ENCODE measurements around the gene STXBP5.

Gene STXBP5

DNA sequence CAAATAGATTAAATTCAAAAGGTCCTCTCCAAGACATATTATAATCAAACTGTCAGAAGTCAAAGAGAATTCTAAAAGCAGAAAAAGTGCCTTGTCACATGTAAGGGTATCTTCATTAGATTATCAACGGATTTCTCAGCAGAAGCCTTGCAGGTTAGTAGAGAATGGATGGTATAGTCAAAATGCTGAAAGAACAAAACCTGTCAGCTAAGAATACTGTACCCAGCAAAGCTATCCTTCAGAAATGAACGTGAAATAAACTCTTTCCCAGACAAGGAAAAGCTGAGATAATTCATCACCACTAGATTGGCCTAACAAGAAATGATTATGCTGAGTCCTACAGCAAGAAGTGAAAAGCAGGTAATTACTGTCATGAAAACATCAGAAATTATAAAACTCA, 92.9 kb downstream of the STXBP5 start:
- Histone ChIP-seq H3K9me3 (ENCODE audit: insufficient read depth, low read depth, low read length) (peaks cover 8% of the 10 kb centered on the region), H3K79me2 (ENCODE audit: control insufficient read depth, insufficient read depth, low read length, poor library complexity) (no peaks in the 10 kb centered on the region), H3K4ac (ENCODE audit: low read depth, low read length) (no peak overlapping the region), H3K9ac (ENCODE audit: low read length) (no peak overlapping the region), H3K14ac (ENCODE audit: low read length) (no peak overlapping the region), H4K8ac (ENCODE audit: low read depth, low read length) (no peak overlapping the region), H3K4me3 (ENCODE audit: low read depth, low read length) (no peak overlapping the region), H2BK12ac (ENCODE audit: low read length) (no peak overlapping the region), H4K91ac (ENCODE audit: low read depth, low read length) (no peak overlapping the region), H3K79me1 (ENCODE audit: low read length) (no peaks in the 10 kb centered on the region), H2BK120ac (ENCODE audit: insufficient read depth, low read length, poor library complexity) (no peak overlapping the region), H3K23ac (ENCODE audit: low read length) (no peak overlapping the region), H3K4me2 (ENCODE audit: low read length) (no peak overlapping the region), H3K4me1 (ENCODE audit: control insufficient read depth in 1 of 2, insufficient read depth in 2 of 2, low read length in 2 of 2) (no peaks in the 10 kb centered on the region), H2AFZ (ENCODE audit: insufficient read depth, low read length, poor library complexity) (no peak overlapping the region), H3K36me3 (ENCODE audit: control insufficient read depth in 1 of 2, insufficient read depth in 2 of 2, low read length in 2 of 2) (peaks cover 11 to 13% of the 10 kb centered on the region in 2 experiments), H3K27ac (ENCODE audit: low read depth, low read length) (no peak overlapping the region), H3K18ac (ENCODE audit: low read length) (no peak overlapping the region), H2AK5ac (ENCODE audit: low read length) (no peak overlapping the region), H2BK5ac (ENCODE audit: low read depth, low read length, poor library complexity) (no peak overlapping the region), H3K27me3 (ENCODE audit: insufficient read depth, low read length) (no peaks in the 10 kb centered on the region), H4K12ac (ENCODE audit: low read depth, low read length) (no peak overlapping the region)
- no CpG with 5 or more reads among the region's 2 CpGs for WGBS (ENCODE audit: extremely low coverage, insufficient coverage, insufficient read length)
- DNase-seq: no peak

DNA sequence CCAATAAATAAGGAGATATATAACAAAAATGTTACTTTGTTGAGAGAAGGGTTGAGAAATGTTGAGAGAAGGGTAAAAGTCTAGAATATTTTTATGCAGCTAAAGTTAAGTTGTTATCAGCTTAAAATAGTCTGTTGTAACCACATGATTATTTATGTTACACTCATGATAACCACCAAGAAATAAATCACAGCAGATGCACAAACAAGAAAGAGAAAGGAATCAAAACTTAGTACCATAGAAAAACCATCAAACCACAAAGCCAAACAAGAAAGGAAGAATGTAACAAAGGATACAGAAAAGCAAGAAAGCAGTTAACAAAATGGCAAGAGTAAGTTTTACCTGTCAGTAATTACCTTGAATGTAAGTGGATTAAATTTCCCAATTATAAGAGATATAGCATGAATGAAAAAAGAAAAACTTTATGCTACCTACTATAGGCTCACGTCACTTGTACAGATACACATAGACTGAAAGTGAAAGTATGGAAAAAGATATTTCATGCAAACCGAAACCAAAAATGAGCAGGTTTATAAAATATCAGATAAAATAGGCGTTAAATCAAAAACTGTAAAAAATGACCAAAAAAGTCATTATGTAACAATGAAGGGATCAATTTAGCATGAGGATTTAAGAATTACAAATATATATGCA, 93.6 kb downstream of the STXBP5 start:
- DNase-seq: no peak
- Histone ChIP-seq H3K4me3 (ENCODE audit: low read depth, low read length) (no peak overlapping the region), H3K4ac (ENCODE audit: low read depth, low read length) (no peak overlapping the region), H2AFZ (ENCODE audit: insufficient read depth, low read length, poor library complexity) (no peak overlapping the region), H3K27ac (ENCODE audit: low read depth, low read length) (no peak overlapping the region), H3K23ac (ENCODE audit: low read length) (no peak overlapping the region), H4K8ac (ENCODE audit: low read depth, low read length) (no peak overlapping the region), H3K36me3 (ENCODE audit: control insufficient read depth in 1 of 2, insufficient read depth in 2 of 2, low read length in 2 of 2) (peaks cover 11 to 14% of the 10 kb centered on the region in 2 experiments), H2BK5ac (ENCODE audit: low read depth, low read length, poor library complexity) (no peak overlapping the region), H3K27me3 (ENCODE audit: insufficient read depth, low read length) (no peaks in the 10 kb centered on the region), H2AK5ac (ENCODE audit: low read length) (no peak overlapping the region), H3K79me2 (ENCODE audit: control insufficient read depth, insufficient read depth, low read length, poor library complexity) (no peaks in the 10 kb centered on the region), H4K12ac (ENCODE audit: low read depth, low read length) (no peak overlapping the region), H3K9ac (ENCODE audit: low read length) (no peak overlapping the region), H3K79me1 (ENCODE audit: low read length) (no peaks in the 10 kb centered on the region), H3K4me2 (ENCODE audit: low read length) (no peak overlapping the region), H2BK12ac (ENCODE audit: low read length) (no peak overlapping the region), H2BK120ac (ENCODE audit: insufficient read depth, low read length, poor library complexity) (no peak overlapping the region), H4K91ac (ENCODE audit: low read depth, low read length) (no peak overlapping the region), H3K18ac (ENCODE audit: low read length) (no peak overlapping the region), H3K9me3 (ENCODE audit: insufficient read depth, low read depth, low read length) (peaks cover 8% of the 10 kb centered on the region), H3K14ac (ENCODE audit: low read length) (no peak overlapping the region), H3K4me1 (ENCODE audit: control insufficient read depth in 1 of 2, insufficient read depth in 2 of 2, low read length in 2 of 2) (no peaks in the 10 kb centered on the region)
- no CpG with 5 or more reads among the region's 3 CpGs for WGBS (ENCODE audit: extremely low coverage, insufficient coverage, insufficient read length)

DNA sequence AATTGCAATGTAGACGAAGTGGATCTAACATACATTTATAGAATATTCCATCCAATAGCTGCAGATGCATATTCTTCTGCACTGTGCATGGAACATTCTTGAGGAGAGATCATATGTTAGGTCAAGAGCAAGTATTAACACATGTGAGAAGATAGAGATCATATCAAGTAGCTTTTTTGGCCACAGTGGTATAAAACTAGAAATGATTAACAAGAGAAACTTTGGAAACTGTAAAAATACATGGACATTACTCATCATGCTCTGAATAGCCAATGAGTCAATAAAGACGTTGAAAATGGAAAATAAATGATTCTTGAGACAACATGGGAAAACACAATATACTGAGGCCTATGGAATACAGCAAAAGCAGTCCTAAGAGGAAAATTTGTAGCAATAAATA, 94.2 kb downstream of the STXBP5 start:
- no peaks in the 10 kb centered on the region for H3K79me1 ChIP-seq (ENCODE audit: low read length)
- no peak overlapping the region for H2AK5ac ChIP-seq (ENCODE audit: low read length)
- peaks cover 8% of the 10 kb centered on the region for H3K9me3 ChIP-seq (ENCODE audit: insufficient read depth, low read depth, low read length)
- no peak overlapping the region for H2BK12ac ChIP-seq (ENCODE audit: low read length)
- no peaks in the 10 kb centered on the region for H3K4me1 ChIP-seq (ENCODE audit: control insufficient read depth in 1 of 2, insufficient read depth in 2 of 2, low read length in 2 of 2)
- H4K12ac ChIP-seq (ENCODE audit: low read depth, low read length): no peak overlapping the region
- no peaks in the 10 kb centered on the region for H3K79me2 ChIP-seq (ENCODE audit: control insufficient read depth, insufficient read depth, low read length, poor library complexity)
- no peak overlapping the region for H4K91ac ChIP-seq (ENCODE audit: low read depth, low read length)
- H3K4ac ChIP-seq (ENCODE audit: low read depth, low read length): no peak overlapping the region
- no peak overlapping the region for H2BK120ac ChIP-seq (ENCODE audit: insufficient read depth, low read length, poor library complexity)
- H3K27ac ChIP-seq (ENCODE audit: low read depth, low read length): no peak overlapping the region
- no peaks in the 10 kb centered on the region for H3K27me3 ChIP-seq (ENCODE audit: insufficient read depth, low read length)
- H3K9ac ChIP-seq (ENCODE audit: low read length): no peak overlapping the region
- no peak overlapping the region for H3K14ac ChIP-seq (ENCODE audit: low read length)
- no CpG with 5 or more reads among the region's 2 CpGs for WGBS (ENCODE audit: extremely low coverage, insufficient coverage, insufficient read length)
- no peak overlapping the region for H3K18ac ChIP-seq (ENCODE audit: low read length)
- H3K23ac ChIP-seq (ENCODE audit: low read length): no peak overlapping the region
- H2AFZ ChIP-seq (ENCODE audit: insufficient read depth, low read length, poor library complexity): no peak overlapping the region
- no peak for DNase-seq
- H4K8ac ChIP-seq (ENCODE audit: low read depth, low read length): no peak overlapping the region
- H3K36me3 ChIP-seq (ENCODE audit: control insufficient read depth in 1 of 2, insufficient read depth in 2 of 2, low read length in 2 of 2): peaks cover 11 to 19% of the 10 kb centered on the region in 2 experiments
- no peak overlapping the region for H3K4me2 ChIP-seq (ENCODE audit: low read length)
- no peak overlapping the region for H2BK5ac ChIP-seq (ENCODE audit: low read depth, low read length, poor library complexity)
- H3K4me3 ChIP-seq (ENCODE audit: low read depth, low read length): no peak overlapping the region

DNA sequence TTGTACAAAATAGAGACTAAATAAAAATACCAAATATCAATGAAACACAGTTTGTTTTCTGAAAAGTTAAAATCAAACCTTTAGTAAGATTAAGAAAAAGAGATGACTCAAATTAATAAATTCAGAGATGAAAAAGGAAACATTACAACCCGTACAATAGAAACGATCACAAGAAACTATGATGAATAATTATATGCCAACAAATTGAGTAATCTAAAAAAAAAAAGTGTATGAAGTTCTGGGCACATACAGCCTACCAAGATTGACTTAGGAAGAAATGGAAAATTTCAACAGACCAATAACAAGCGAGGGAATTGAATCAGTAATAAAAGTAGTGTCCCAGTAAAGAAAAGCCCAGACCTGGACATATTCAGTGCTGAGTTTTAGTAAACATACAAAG, 94.8 kb downstream of the STXBP5 start:
- no peaks in the 10 kb centered on the region for H3K27me3 ChIP-seq (ENCODE audit: insufficient read depth, low read length)
- no peak overlapping the region for H3K23ac ChIP-seq (ENCODE audit: low read length)
- H2AK5ac ChIP-seq (ENCODE audit: low read length): no peak overlapping the region
- WGBS (ENCODE audit: extremely low coverage, insufficient coverage, insufficient read length): no CpG with 5 or more reads among the region's 3 CpGs
- no peak overlapping the region for H3K4ac ChIP-seq (ENCODE audit: low read depth, low read length)
- no peaks in the 10 kb centered on the region for H3K79me1 ChIP-seq (ENCODE audit: low read length)
- no peak overlapping the region for H3K4me3 ChIP-seq (ENCODE audit: low read depth, low read length)
- no peak overlapping the region for H2BK5ac ChIP-seq (ENCODE audit: low read depth, low read length, poor library complexity)
- no peak overlapping the region for H4K8ac ChIP-seq (ENCODE audit: low read depth, low read length)
- H3K14ac ChIP-seq (ENCODE audit: low read length): no peak overlapping the region
- no peaks in the 10 kb centered on the region for H3K79me2 ChIP-seq (ENCODE audit: control insufficient read depth, insufficient read depth, low read length, poor library complexity)
- no peak overlapping the region for H2AFZ ChIP-seq (ENCODE audit: insufficient read depth, low read length, poor library complexity)
- peaks cover 9% of the 10 kb centered on the region for H3K9me3 ChIP-seq (ENCODE audit: insufficient read depth, low read depth, low read length)
- H3K18ac ChIP-seq (ENCODE audit: low read length): no peak overlapping the region
- H3K4me1 ChIP-seq (ENCODE audit: control insufficient read depth in 1 of 2, insufficient read depth in 2 of 2, low read length in 2 of 2): no peaks in the 10 kb centered on the region
- H4K12ac ChIP-seq (ENCODE audit: low read depth, low read length): no peak overlapping the region
- no peak overlapping the region for H3K4me2 ChIP-seq (ENCODE audit: low read length)
- no peak overlapping the region for H2BK120ac ChIP-seq (ENCODE audit: insufficient read depth, low read length, poor library complexity)
- H3K9ac ChIP-seq (ENCODE audit: low read length): no peak overlapping the region
- H4K91ac ChIP-seq (ENCODE audit: low read depth, low read length): no peak overlapping the region
- H3K36me3 ChIP-seq (ENCODE audit: control insufficient read depth in 1 of 2, insufficient read depth in 2 of 2, low read length in 2 of 2): peaks cover 12 to 23% of the 10 kb centered on the region in 2 experiments
- no peak overlapping the region for H3K27ac ChIP-seq (ENCODE audit: low read depth, low read length)
- H2BK12ac ChIP-seq (ENCODE audit: low read length): no peak overlapping the region
- DNase-seq: no peak
